Fibroblast of lung (primary cell): Measurements from ENCODE around the gene PPIL6. TPM values are rescaled to one million over a fixed set of nuclear protein-coding genes. Genes with fewer than 3 reads are reported as not detected.
"Not testable (repeated sequence)": the region's sequence is repeated elsewhere in the genome, so short reads cannot be mapped to it uniquely, and the experiment has no call there.

Experiments
- DNase-seq, 2 donors: peaks; one replicate each; pipeline versions ENCODE4 v3.0.0 to v3.0.0-alpha.2; 2010; ENCODE audit warnings: low read depth in 2 of 2
- H2AFZ ChIP-seq: 2 replicates; pipeline ENCODE4 v1.5.1; 2012; ENCODE audit warnings: low read length, control low read depth, inconsistent platforms
- H3K27ac ChIP-seq: 2 replicates; pipeline ENCODE4 v1.5.1; 2011; ENCODE audit warnings: low read length, control low read depth; ENCODE audit not compliant: insufficient read depth
- H3K27me3 ChIP-seq: 2 replicates; pipeline ENCODE4 v1.5.1; 2011; ENCODE audit warnings: mild to moderate bottlenecking, low read length; ENCODE audit not compliant: control insufficient read depth, insufficient read depth
- H3K36me3 ChIP-seq: 2 replicates; pipeline ENCODE4 v1.5.1; 2011; ENCODE audit warnings: low read length; ENCODE audit not compliant: control insufficient read depth, insufficient read depth
- H3K4me1 ChIP-seq: 2 replicates; pipeline ENCODE4 v1.5.1; 2011; ENCODE audit warnings: low read length; ENCODE audit not compliant: control insufficient read depth, insufficient read depth; ENCODE audit errors: extremely low read depth
- H3K4me2 ChIP-seq: 2 replicates; pipeline ENCODE4 v1.5.1; 2011; ENCODE audit warnings: low read length, control low read depth; ENCODE audit not compliant: insufficient read depth; ENCODE audit errors: extremely low read depth
- H3K4me3 ChIP-seq, 4 experiments: fragments of 200-600 bp in 1 of 4; sonication (generic) in 1 of 4; replicated peaks in 1 of 4; 2 replicates each; pipeline ENCODE4 v1.5.1; 2011 to 2016; ENCODE audit warnings: low read length in 4 of 4, low read depth in 3 of 4, mild to moderate bottlenecking in 3 of 4, control low read depth in 2 of 4, inconsistent platforms in 1 of 4, mixed read lengths in 1 of 4; ENCODE audit not compliant: insufficient read depth in 1 of 4; ENCODE audit errors: control extremely low read depth in 1 of 4
- H3K79me2 ChIP-seq: 2 replicates; pipeline ENCODE4 v1.5.1; 2012; ENCODE audit warnings: mild to moderate bottlenecking, low read length, inconsistent platforms; ENCODE audit not compliant: control insufficient read depth, insufficient read depth
- H3K9ac ChIP-seq: 2 replicates; pipeline ENCODE4 v1.5.1; 2011; ENCODE audit warnings: mild to moderate bottlenecking, low read length, control low read depth; ENCODE audit not compliant: insufficient read depth
- H3K9me3 ChIP-seq: 2 replicates; pipeline ENCODE4 v1.5.1; 2012; ENCODE audit warnings: low read depth, low read length; ENCODE audit not compliant: control insufficient read depth, insufficient read depth
- H4K20me1 ChIP-seq: 2 replicates; pipeline ENCODE4 v1.5.1; 2011; ENCODE audit warnings: low read length; ENCODE audit not compliant: control insufficient read depth, insufficient read depth; ENCODE audit errors: extremely low read depth
- CTCF ChIP-seq, 2 donors: IDR thresholded peaks in 1 of 2; conservative IDR thresholded peaks in 1 of 2; 1 replicate in 1 of 2; 2 replicates in 1 of 2; pipeline ENCODE4 v1.5.1; 2011 to 2012; ENCODE audit warnings: low read length in 2 of 2, control low read depth in 1 of 2, inconsistent platforms in 1 of 2, low read depth in 1 of 2, mild to moderate bottlenecking in 1 of 2
- EZH2 ChIP-seq: IDR thresholded peaks from 2 replicates; pipeline ENCODE4 v1.5.1; 2012; ENCODE audit warnings: low read length, control low read depth, mild to moderate bottlenecking; ENCODE audit errors: missing control alignments
- polyA plus RNA-seq, 2 donors: library from polyadenylated mRNA; depleted of rRNA in 1 of 2; stranded (reverse) in 1 of 2; unstranded in 1 of 2; fragments of >200 nt; gene quantifications; 2 replicates each; pipeline ENCODE4 v1.2.1, GENCODE V29; 2011 to 2012; ENCODE audit warnings: missing spikeins in 1 of 2
- total RNA-seq: library from RNA; depleted of rRNA; stranded (reverse); fragments of >200 nt; gene quantifications from 2 replicates; pipeline ENCODE4 v1.2.1, GENCODE V29; 2014

Gene PPIL6
- total and polyA plus RNA-seq, 2 donors (not counting 1 experiment from before 2014, with no cell fraction given) = 0.78 to 5.0 TPM

GRCh38 chr6:109369728-109370127 is 70.7 kb downstream of the PPIL6 start:
- H3K36me3 ChIP-seq = peaks cover 6% of the 10 kb centered on the region
- no peak overlapping the region for H2AFZ ChIP-seq
- no peaks in the 10 kb centered on the region for H3K27me3 ChIP-seq
- no peak overlapping the region for H3K9ac ChIP-seq
- H3K4me3 ChIP-seq = no peak overlapping the region
- TF ChIP-seq EZH2 = no peak
- TF ChIP-seq CTCF (conservative IDR thresholded peaks at IDR 0.05 in 1 of 2, IDR thresholded peaks at IDR 0.05 in 1 of 2; ENCODE audit: low read depth in 1 of 2, low read length in 2 of 2) = no peak
- H3K4me2 ChIP-seq = no peak overlapping the region
- peaks cover 9% of the 10 kb centered on the region for H3K79me2 ChIP-seq
- no peaks in the 10 kb centered on the region for H3K4me1 ChIP-seq
- no peak overlapping the region for H3K27ac ChIP-seq
- H3K9me3 ChIP-seq = no peaks in the 10 kb centered on the region
- no peak for DNase-seq
- no peaks in the 10 kb centered on the region for H4K20me1 ChIP-seq

- H3K4me3 ChIP-seq, H3K36me3 ChIP-seq, DNase-seq, H3K27ac ChIP-seq, H3K27me3 ChIP-seq, H3K4me2 ChIP-seq, H2AFZ ChIP-seq, H3K79me2 ChIP-seq, H3K4me1 ChIP-seq, H3K9me3 ChIP-seq, H4K20me1 ChIP-seq, H3K9ac ChIP-seq: not testable (repeated sequence)
These were observed 75.9 kb downstream of the PPIL6 start for GRCh38 chr6:109364382-109365078.

GRCh38 chr6:109363753-109364152 is 76.7 kb downstream of the PPIL6 start:
- no peak overlapping the region for H3K4me3 ChIP-seq
- no peaks in the 10 kb centered on the region for H3K27me3 ChIP-seq
- H3K79me2 ChIP-seq = no peaks in the 10 kb centered on the region
- no peak overlapping the region for H3K4me2 ChIP-seq
- H3K27ac ChIP-seq = no peak overlapping the region
- no peak overlapping the region for H2AFZ ChIP-seq
- H3K9me3 ChIP-seq = no peaks in the 10 kb centered on the region
- H4K20me1 ChIP-seq = no peaks in the 10 kb centered on the region
- H3K4me1 ChIP-seq = no peaks in the 10 kb centered on the region
- no peak overlapping the region for H3K9ac ChIP-seq
- no peak for TF ChIP-seq CTCF (conservative IDR thresholded peaks at IDR 0.05 in 1 of 2, IDR thresholded peaks at IDR 0.05 in 1 of 2; ENCODE audit: low read depth in 1 of 2, low read length in 2 of 2)
- no peak for TF ChIP-seq EZH2
- DNase-seq = no peak
- H3K36me3 ChIP-seq = peaks cover 9% of the 10 kb centered on the region
